Endothelial cell of umbilical vein (primary cell): Measurements from ENCODE around the gene MYH7. TPM values are rescaled to one million over a fixed set of nuclear protein-coding genes. Genes with fewer than 3 reads are reported as not detected.

Experiments
- BruUV-seq: library from RNA; stranded (reverse); fragments of 400-500 nt; replicated peaks from 2 replicates; lab custom pipeline; 2021; lab: Mats Ljungman, UMichigan
- CTCF ChIA-PET: fragments of 300-600, 350-600 bp; sonication (Branson Sonifier 250); formaldehyde crosslinking; loops from one replicate; lab custom pipeline; 2021; ENCODE audit warnings: antibody characterized with exemption, inconsistent platforms; lab: Charles Lee
- POLR2A ChIA-PET: fragments of 300-600, 350-600 bp; sonication (Branson Sonifier 250); formaldehyde crosslinking; loops from one replicate; lab custom pipeline; 2021; ENCODE audit warnings: antibody characterized with exemption, inconsistent platforms; lab: Charles Lee
- DNase-seq: peaks from one replicate; pipeline ENCODE4 v3.0.0-alpha.2; 2011; ENCODE audit warnings: low read depth, low spot score
- FAIRE-seq: peaks from 2 replicates; lab custom pipeline; 2011; peaks lifted over from hg19 to GRCh38; lab: Jason Lieb, UNC
- H2AFZ ChIP-seq: 2 replicates; pipeline ENCODE4 v1.6.0; 2012; ENCODE audit warnings: low read depth, low read length, control low read depth, inconsistent platforms
- H3K27ac ChIP-seq: 2 replicates; pipeline ENCODE4 v1.5.1; 2011; ENCODE audit warnings: low read depth, mild to moderate bottlenecking, control low read depth, low read length, moderate library complexity; ENCODE audit not compliant: insufficient read depth
- H3K27me3 ChIP-seq, 2 experiments: 2 replicates each; pipeline versions ENCODE4 v1.6.0 to v1.6.1; 2011; ENCODE audit warnings: low read length in 2 of 2, mixed read lengths in 1 of 2; ENCODE audit not compliant: control insufficient read depth in 2 of 2, insufficient read depth in 2 of 2
- H3K36me3 ChIP-seq, 2 experiments: 2 replicates in 1 of 2; 3 replicates in 1 of 2; pipeline ENCODE4 v1.5.1; 2011; ENCODE audit warnings: low read length in 2 of 2, mild to moderate bottlenecking in 1 of 2, moderate library complexity in 1 of 2; ENCODE audit not compliant: control insufficient read depth in 2 of 2, insufficient read depth in 2 of 2; ENCODE audit errors: extremely low read depth in 1 of 2
- H3K4me1 ChIP-seq: 3 replicates; pipeline ENCODE4 v1.5.1; 2011; ENCODE audit warnings: mild to moderate bottlenecking, low read length; ENCODE audit not compliant: control insufficient read depth, insufficient read depth; ENCODE audit errors: extremely low read depth
- H3K4me2 ChIP-seq: 2 replicates; pipeline ENCODE4 v1.6.1; 2011; ENCODE audit warnings: low read length, control low read depth, mixed read lengths; ENCODE audit not compliant: insufficient read depth
- H3K4me3 ChIP-seq, 3 experiments: fragments of 200-600 bp in 1 of 3; sonication (generic), shearing (Covaris generic) in 1 of 3; replicated peaks in 1 of 3; 2 replicates each; pipeline ENCODE4 v1.5.1; 2011 to 2016; ENCODE audit warnings: control low read depth in 3 of 3, low read length in 3 of 3, mild to moderate bottlenecking in 2 of 3, inconsistent platforms in 1 of 3, low read depth in 1 of 3, moderate library complexity in 1 of 3; ENCODE audit not compliant: insufficient read depth in 1 of 3
- H3K79me2 ChIP-seq: 2 replicates; pipeline ENCODE4 v1.6.0; 2012; ENCODE audit warnings: low read length, inconsistent platforms; ENCODE audit not compliant: control insufficient read depth, insufficient read depth
- H3K9ac ChIP-seq: replicated peaks from 2 replicates; pipeline ENCODE3; 2011; ENCODE audit warnings: low read length, control low read depth; ENCODE audit not compliant: insufficient read depth; ENCODE audit errors: extremely low read depth
- H3K9me1 ChIP-seq: replicated peaks from 3 replicates; pipeline ENCODE4 v1.6.0; 2011; ENCODE audit warnings: mild to moderate bottlenecking, low read length; ENCODE audit not compliant: control insufficient read depth, insufficient read depth; ENCODE audit errors: extremely low read depth
- H3K9me3 ChIP-seq: replicated peaks from 2 replicates; pipeline ENCODE4 v1.5.1; 2012; ENCODE audit warnings: low read length, inconsistent platforms; ENCODE audit not compliant: control insufficient read depth, insufficient read depth
- H4K20me1 ChIP-seq: replicated peaks from 2 replicates; pipeline ENCODE3; 2011; ENCODE audit warnings: mild to moderate bottlenecking, low read length; ENCODE audit not compliant: control insufficient read depth, insufficient read depth; ENCODE audit errors: extremely low read depth
- CTCF ChIP-seq, 2 donors: IDR thresholded peaks; 1 replicate in 1 of 2; 2 replicates in 1 of 2; pipeline ENCODE4 v1.5.1; 2011; ENCODE audit warnings: low read length in 2 of 2, mild to moderate bottlenecking in 2 of 2, moderate library complexity in 2 of 2, control low read depth in 1 of 2, inconsistent platforms in 1 of 2, low read depth in 1 of 2; ENCODE audit not compliant: insufficient read depth in 1 of 2; ENCODE audit errors: extremely low read depth in 1 of 2
- EZH2 ChIP-seq: IDR thresholded peaks from 2 replicates; pipeline ENCODE4 v1.6.1; 2012; ENCODE audit warnings: borderline replicate concordance, low read depth, mild to moderate bottlenecking, moderate library complexity, low read length, inconsistent platforms; ENCODE audit not compliant: severe bottlenecking
- FOS ChIP-seq: IDR thresholded peaks from 2 replicates; pipeline ENCODE4 v1.6.1; 2011; ENCODE audit warnings: mild to moderate bottlenecking, low read length, moderate library complexity, borderline replicate concordance; ENCODE audit not compliant: insufficient read depth
- GATA2 ChIP-seq: IDR thresholded peaks from 2 replicates; pipeline ENCODE4 v1.7.0; 2011; ENCODE audit warnings: low read depth, mild to moderate bottlenecking, moderate library complexity, mixed read lengths, low read length; ENCODE audit not compliant: insufficient read length, insufficient read depth
- JUN ChIP-seq: IDR thresholded peaks from 2 replicates; pipeline ENCODE4 v1.6.1; 2011; ENCODE audit warnings: borderline replicate concordance, low read depth; ENCODE audit not compliant: insufficient read length, insufficient read depth
- MYC ChIP-seq: IDR thresholded peaks from one replicate; pipeline ENCODE4 v1.6.1; 2011; ENCODE audit warnings: mild to moderate bottlenecking, low read depth, low read length
- POLR2A ChIP-seq: IDR thresholded peaks from 2 replicates; pipeline ENCODE4 v1.6.1; 2012; ENCODE audit warnings: low read depth, mild to moderate bottlenecking, control low read depth, low read length
- POLR2AphosphoS5 ChIP-seq: IDR thresholded peaks from 2 replicates; pipeline ENCODE4 v1.6.1; 2012; ENCODE audit warnings: low read depth, mild to moderate bottlenecking, control low read depth, low read length, moderate library complexity; ENCODE audit not compliant: insufficient read depth
- dilution Hi-C: fragments of 300-500 bp; cut with MboI; formaldehyde crosslinking; loops from one replicate; pipeline ENCODE4 v1.15.0; 2019; ENCODE audit warnings: low sequenced_read_pairs; ENCODE audit not compliant: extremely low pct_ligation_motif_present
- intact Hi-C: fragments of 100-400 bp; cut with micrococcal nuclease; formaldehyde crosslinking; loops from one replicate; pipeline ENCODE4 v1.10.0; 2022
- polyA plus RNA-seq, 4 experiments: library from polyadenylated mRNA; depleted of rRNA in 3 of 4; stranded (reverse) in 3 of 4; unstranded in 1 of 4; fragments of >200 nt; gene quantifications; 2 replicates each; pipeline versions ENCODE4 v1.2.1 to v1.2.3, GENCODE V29; 2011 to 2012; ENCODE audit warnings: missing spikeins in 1 of 4
- total RNA-seq: library from RNA; stranded (reverse); gene quantifications from 2 replicates; pipeline ENCODE4 v1.2.3, GENCODE V29; 2021
- TF ChIP-seq, protein P1 (sequence below): IDR thresholded peaks from 2 replicates; pipeline ENCODE4 v1.6.1; 2011; ENCODE audit not compliant: insufficient read depth, insufficient read length

Gene MYH7
- total and polyA plus RNA-seq, 2 donors (not counting 3 experiments of a cell fraction or from before 2014, with no cell fraction given) = not detected

GRCh38 chr14:23380976-23381375 lies 54.5 kb downstream of the MYH7 start:
- TF ChIP-seq FOS (no peak), POLR2AphosphoS5 (no peak), POLR2A (no peak), JUN (no peak), EZH2 (no peak), GATA2 (no peak), MYC (no peak), CTCF (IDR thresholded peaks at IDR 0.05; ENCODE audit: extremely low read depth in 1 of 2, insufficient read depth in 1 of 2, low read depth in 1 of 2, low read length in 2 of 2) (no peak)
- TF ChIP-seq, protein P1, sequence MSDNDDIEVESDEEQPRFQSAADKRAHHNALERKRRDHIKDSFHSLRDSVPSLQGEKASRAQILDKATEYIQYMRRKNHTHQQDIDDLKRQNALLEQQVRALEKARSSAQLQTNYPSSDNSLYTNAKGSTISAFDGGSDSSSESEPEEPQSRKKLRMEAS = no peak
- Histone ChIP-seq H3K79me2 (no peaks in the 10 kb centered on the region), H3K9me3 (no peaks in the 10 kb centered on the region), H2AFZ (no peak overlapping the region), H3K4me2 (no peak overlapping the region), H3K4me3 (no peak overlapping the region), H3K9me1 (no peaks in the 10 kb centered on the region), H3K36me3 (no peaks in the 10 kb centered on the region), H4K20me1 (no peaks in the 10 kb centered on the region), H3K9ac (no peak overlapping the region), H3K27me3 (no peaks in the 10 kb centered on the region), H3K27ac (no peak overlapping the region), H3K4me1 (no peaks in the 10 kb centered on the region)
- BruUV-seq = no TSS peak
- POLR2A ChIA-PET = no interaction called here
- no peak for FAIRE-seq
- intact Hi-C loops (loop anchor here (1.0 kb wide), 3 partner anchors 53 to 261 kb away; no protein-coding TSS in a partner anchor), dilution Hi-C loops (no loop called here)
- DNase-seq = no peak
- CTCF ChIA-PET = interaction anchor here (0.7 to 4.7 kb wide), 19 partner anchors 12 to 312 kb away, joined by 3 to 55 read pairs (median 7); partner anchors contain the start of genes PABPN1 and SLC22A17
